ENCODE measurements around the gene TNS2.
"Not testable (repeated sequence)": the region's sequence is repeated elsewhere in the genome, so short reads cannot be mapped to it uniquely, and the experiment has no call there.

Gene TNS2

GRCh38 chr12:53049571-53050318, at the start of gene TNS2:
TNS2 (plus strand) TSS chr12:53050065; CDS start chr12:53050186, 121 bp downstream.
- no peak for DNase-seq

GRCh38 chr12:53004178-53004577, 45.7 kb upstream of the TNS2 start:
- no peak for DNase-seq

GRCh38 chr12:53004582-53004981, 45.3 kb upstream of the TNS2 start:
- no peak for DNase-seq

GRCh38 chr12:53005215-53005985, 44.5 kb upstream of the TNS2 start:
- no peak for DNase-seq

- peak; percentile 95 for DNase-seq
Measured at GRCh38 chr12:53005986-53006809, 43.7 kb upstream of the TNS2 start, which contains the start of gene EIF4B. EIF4B (plus strand) TSS chr12:53006456; CDS start chr12:53006484, 28 bp downstream.

- peak; percentile 27 for DNase-seq
Measured at GRCh38 chr12:53006810-53007309, 43.0 kb upstream of the TNS2 start.

- no peak for DNase-seq
Measured at GRCh38 chr12:53007343-53007742, 42.5 kb upstream of the TNS2 start.

GRCh38 chr12:53008760-53009159, 41.1 kb upstream of the TNS2 start:
- not testable (repeated sequence) for DNase-seq

GRCh38 chr12:53010955-53011354, 38.9 kb upstream of the TNS2 start:
- no peak for DNase-seq

- no peak for DNase-seq
Measured at GRCh38 chr12:53011889-53012288, 38.0 kb upstream of the TNS2 start.

GRCh38 chr12:53012928-53013327, 36.9 kb upstream of the TNS2 start:
- DNase-seq, result no peak

GRCh38 chr12:53014709-53015108, 35.2 kb upstream of the TNS2 start:
- no peak for DNase-seq

- no peak for DNase-seq
Measured at GRCh38 chr12:53025250-53025649, 24.6 kb upstream of the TNS2 start.

GRCh38 chr12:53027014-53027413, 22.9 kb upstream of the TNS2 start:
- not testable (repeated sequence) for DNase-seq

- DNase-seq, result no peak
Measured at GRCh38 chr12:53031616-53032015, 18.2 kb upstream of the TNS2 start.

GRCh38 chr12:53033832-53034231, 16.0 kb upstream of the TNS2 start:
- DNase-seq, result not testable (repeated sequence)

GRCh38 chr12:53034459-53034858, 15.4 kb upstream of the TNS2 start:
- DNase-seq, result no peak

- no peak for DNase-seq
Measured at GRCh38 chr12:53036802-53037201, 13.1 kb upstream of the TNS2 start.

- no peak for DNase-seq
Measured at GRCh38 chr12:53039851-53040250, 10.0 kb upstream of the TNS2 start.

- no peak for DNase-seq
Measured at GRCh38 chr12:53042607-53043454, 7.0 kb upstream of the TNS2 start.

GRCh38 chr12:53044052-53044581, 5.7 kb upstream of the TNS2 start:
- no peak for DNase-seq
